GM12875 (cell line): Measurements from ENCODE around the gene RXFP4.
"Not testable (repeated sequence)": the region's sequence is repeated elsewhere in the genome, so short reads cannot be mapped to it uniquely, and the experiment has no call there.

Source experiments
- H3K4me3 ChIP-seq: one replicate; pipeline ENCODE4 v1.5.1; 2011; ENCODE audit warnings: low read depth, low read length, control low read depth
- CTCF ChIP-seq: IDR thresholded peaks from 2 replicates; pipeline ENCODE4 v1.5.1; 2011; ENCODE audit warnings: low read depth, mild to moderate bottlenecking, control low read depth, inconsistent platforms, low read length, moderate library complexity, borderline replicate concordance; ENCODE audit not compliant: insufficient read depth

RXFP4 gene

GRCh38 chr1:155913969-155914757 lies 27.3 kb upstream of the RXFP4 start:
- H3K4me3 ChIP-seq, result no peak overlapping the region
- TF ChIP-seq CTCF, result no peak

DNA sequence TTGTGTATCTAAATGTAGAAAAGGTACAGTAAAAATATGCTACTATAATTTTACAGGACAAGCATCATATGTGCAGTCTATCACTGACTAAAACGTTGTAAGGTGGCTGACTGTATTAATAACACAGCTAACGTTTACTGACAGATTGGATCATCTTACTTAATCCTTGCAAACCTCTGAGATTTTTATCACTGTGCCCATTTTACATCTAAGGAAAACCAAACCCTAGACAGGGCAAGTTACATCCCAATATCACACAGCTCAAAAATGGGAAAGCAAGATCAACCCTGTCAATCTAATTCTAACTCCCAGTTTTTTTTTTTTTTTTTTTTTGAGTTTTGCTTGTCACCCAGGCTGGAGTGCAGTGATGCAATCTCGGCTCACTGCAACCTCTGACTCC lies 22.8 kb upstream of the RXFP4 start:
- no peak for TF ChIP-seq CTCF
- H3K4me3 ChIP-seq, result no peak overlapping the region

GRCh38 chr1:155919801-155920200 lies 21.6 kb upstream of the RXFP4 start:
- TF ChIP-seq CTCF, result no peak
- H3K4me3 ChIP-seq, result no peak overlapping the region

DNA sequence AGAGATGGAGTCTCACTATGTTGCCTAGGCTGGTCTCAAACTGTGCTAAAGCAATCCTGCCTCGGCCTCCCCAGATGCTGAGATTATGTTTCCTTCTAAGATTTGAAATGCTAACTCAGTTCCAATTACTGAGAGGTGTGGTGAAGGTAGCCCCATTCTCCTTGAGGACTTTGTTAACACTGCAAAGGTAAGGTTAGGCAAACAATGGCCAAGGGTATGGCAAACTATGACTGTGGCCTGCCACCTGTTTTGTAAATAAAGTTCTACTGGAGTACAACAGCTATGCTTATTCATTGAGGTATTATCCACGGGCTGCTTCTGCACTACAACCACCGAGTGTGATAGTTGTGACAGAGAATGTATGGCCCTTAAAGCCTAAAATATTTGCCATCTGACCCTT lies 20.7 kb upstream of the RXFP4 start:
- no peak overlapping the region for H3K4me3 ChIP-seq
- no peak for TF ChIP-seq CTCF

GRCh38 chr1:155925506-155925905 lies 15.9 kb upstream of the RXFP4 start:
- TF ChIP-seq CTCF, result no peak
- no peak overlapping the region for H3K4me3 ChIP-seq

DNA sequence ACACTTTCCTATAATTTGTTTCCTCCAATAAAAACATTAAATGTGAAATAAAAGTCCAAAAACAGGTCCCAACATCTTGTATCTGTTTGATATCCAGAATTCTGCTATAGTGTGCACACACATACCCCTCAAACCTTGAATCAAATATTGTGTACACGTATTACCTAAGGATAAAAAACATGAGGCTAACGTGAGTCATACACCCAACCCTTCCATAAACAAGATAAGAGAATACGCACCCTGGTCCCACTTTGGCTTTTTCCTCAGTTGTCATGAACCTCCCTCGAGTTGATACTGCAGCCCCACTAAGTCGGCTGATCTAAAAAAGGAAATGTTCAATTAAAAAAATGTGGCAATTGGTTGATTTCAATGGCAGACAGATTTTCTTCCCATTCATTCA lies 12.4 kb upstream of the RXFP4 start:
- TF ChIP-seq CTCF, result no peak
- H3K4me3 ChIP-seq, result no peak overlapping the region

- H3K4me3 ChIP-seq, result not testable (repeated sequence)
These were observed 10.7 kb upstream of the RXFP4 start for GRCh38 chr1:155930725-155931124.
